CD14-positive monocyte (primary cell): ENCODE data around the gene CAND1. TPM values are rescaled to one million over a fixed set of nuclear protein-coding genes. Genes with fewer than 3 reads are reported as not detected.

ENCODE experiments used
- DNase-seq, 3 donors: peaks; one replicate each; pipeline ENCODE4 v3.0.0-alpha.2; 2011 to 2022
- H2AFZ ChIP-seq: 2 replicates; pipeline ENCODE4 v1.6.0; 2012; ENCODE audit warnings: mild to moderate bottlenecking, low read depth, low read length, inconsistent platforms; ENCODE audit not compliant: insufficient read depth, poor library complexity, severe bottlenecking
- H3K27ac ChIP-seq, 2 donors: 1 replicate in 1 of 2; 2 replicates in 1 of 2; pipeline ENCODE4 v1.5.1; 2012 to 2013; ENCODE audit warnings: low read length in 2 of 2, control low read depth in 1 of 2, inconsistent platforms in 1 of 2, low read depth in 1 of 2, mild to moderate bottlenecking in 1 of 2
- H3K27me3 ChIP-seq, 2 donors: one replicate each; pipeline versions ENCODE4 v1.6.0 to v1.6.1; 2011 to 2013; ENCODE audit warnings: low read length in 2 of 2; ENCODE audit not compliant: control insufficient read depth in 2 of 2, insufficient read depth in 2 of 2
- H3K36me3 ChIP-seq, 2 donors: replicated peaks in 1 of 2; 1 replicate in 1 of 2; 2 replicates in 1 of 2; pipeline versions ENCODE4 v1.5.1 to v1.6.1; 2012 to 2013; ENCODE audit warnings: low read length in 2 of 2, control low read depth in 1 of 2, inconsistent platforms in 1 of 2, mild to moderate bottlenecking in 1 of 2; ENCODE audit not compliant: insufficient read depth in 2 of 2, control insufficient read depth in 1 of 2
- H3K4me1 ChIP-seq, 2 donors: 1 replicate in 1 of 2; 2 replicates in 1 of 2; pipeline versions ENCODE4 v1.5.1 to v1.6.1; 2012 to 2013; ENCODE audit warnings: low read length in 2 of 2, control low read depth in 1 of 2, inconsistent platforms in 1 of 2, mild to moderate bottlenecking in 1 of 2, moderate library complexity in 1 of 2; ENCODE audit not compliant: insufficient read depth in 2 of 2, control insufficient read depth in 1 of 2
- H3K4me2 ChIP-seq: replicated peaks from 2 replicates; pipeline ENCODE3; 2012; ENCODE audit warnings: low read length, moderate library complexity, mild to moderate bottlenecking; ENCODE audit not compliant: poor library complexity, severe bottlenecking; ENCODE audit errors: extremely low read depth
- H3K4me3 ChIP-seq, 3 experiments: fragments of 200-600 bp in 1 of 3; sonication (generic) in 1 of 3; replicated peaks in 1 of 3; 1 replicate in 2 of 3; 2 replicates in 1 of 3; pipeline ENCODE4 v1.5.1; 2011 to 2013; ENCODE audit warnings: low read length in 3 of 3, mild to moderate bottlenecking in 3 of 3, control low read depth in 2 of 3, low read depth in 2 of 3, inconsistent platforms in 1 of 3, moderate library complexity in 1 of 3
- H3K79me2 ChIP-seq: 2 replicates; pipeline ENCODE4 v1.6.0; 2012; ENCODE audit warnings: mild to moderate bottlenecking, control low read depth, inconsistent platforms, low read length, moderate library complexity; ENCODE audit not compliant: insufficient read depth
- H3K9ac ChIP-seq: 2 replicates; pipeline ENCODE4 v1.6.0; 2017; ENCODE audit warnings: low read length, mild to moderate bottlenecking; ENCODE audit not compliant: insufficient read depth, poor library complexity, severe bottlenecking
- H3K9me3 ChIP-seq, 2 donors: replicated peaks in 1 of 2; 1 replicate in 1 of 2; 2 replicates in 1 of 2; pipeline versions ENCODE4 v1.5.1 to v1.6.1; 2012 to 2013; ENCODE audit warnings: low read length in 2 of 2, control low read depth in 1 of 2; ENCODE audit not compliant: control insufficient read depth in 1 of 2, insufficient read depth in 1 of 2
- H4K20me1 ChIP-seq: 2 replicates; pipeline ENCODE4 v1.6.0; 2012; ENCODE audit warnings: mild to moderate bottlenecking, low read length, control low read depth, moderate library complexity; ENCODE audit not compliant: insufficient read depth
- H3K27ac Mint-ChIP-seq, 7 donors: one replicate each; pipeline ENCODE4 v1.8.0; 2020; ENCODE audit warnings: mild to moderate bottlenecking in 7 of 7, mixed read lengths in 7 of 7, moderate library complexity in 6 of 7, inconsistent platforms in 2 of 7
- H3K27me3 Mint-ChIP-seq, 3 donors: one replicate each; pipeline ENCODE4 v1.8.0; 2021 to 2022; ENCODE audit warnings: low read depth in 3 of 3, mild to moderate bottlenecking in 3 of 3, mixed read lengths in 3 of 3, moderate library complexity in 3 of 3, inconsistent platforms in 1 of 3
- H3K36me3 Mint-ChIP-seq, 2 donors: one replicate each; pipeline ENCODE4 v1.8.0; 2020; ENCODE audit warnings: mixed read lengths in 2 of 2, inconsistent platforms in 1 of 2, mild to moderate bottlenecking in 1 of 2
- H3K4me1 Mint-ChIP-seq: one replicate; pipeline ENCODE4 v1.8.0; 2020; ENCODE audit warnings: mild to moderate bottlenecking, mixed read lengths
- H3K4me3 Mint-ChIP-seq, 2 donors: one replicate each; pipeline ENCODE4 v1.8.0; 2020; ENCODE audit warnings: mild to moderate bottlenecking in 2 of 2, mixed read lengths in 2 of 2, moderate library complexity in 1 of 2
- H3K9me3 Mint-ChIP-seq, 7 donors: one replicate each; pipeline ENCODE4 v1.8.0; 2020 to 2022; ENCODE audit warnings: mixed read lengths in 7 of 7, mild to moderate bottlenecking in 6 of 7, moderate library complexity in 6 of 7, inconsistent platforms in 2 of 7
- CTCF ChIP-seq: fragments of 200-600 bp; IDR thresholded peaks from one replicate; pipeline ENCODE4 v1.8.0; 2022; ENCODE audit warnings: antibody characterized with exemption, mild to moderate bottlenecking
- WGBS: methylation state at CpG from one replicate; pipeline ENCODE4 v1.1.5; 2013; ENCODE audit warnings: missing lambda C conversion rate; ENCODE audit not compliant: insufficient coverage; 5-methylcytosine and 5-hydroxymethylcytosine counted together
- intact Hi-C, 2 donors: fragments of 100-400 bp; cut with micrococcal nuclease; formaldehyde crosslinking; loops; one replicate each; pipeline versions ENCODE4 v1.15.0 to v1.15.1; 2023
- polyA plus RNA-seq, 3 donors: library from polyadenylated mRNA; depleted of rRNA in 1 of 3; unstranded in 2 of 3; stranded (reverse) in 1 of 3; fragments of 300-500 nt in 2 of 3; fragments of >200 nt in 1 of 3; fragmentation: Illumina TruSeq in 2 of 3; gene quantifications; 1 replicate in 2 of 3; 2 replicates in 1 of 3; pipeline ENCODE4 v1.2.3, GENCODE V29; 2012 to 2021

CAND1 gene
- polyA plus RNA-seq, 3 donors = 12.3 to 29.4 (median 20.9) TPM

DNA sequence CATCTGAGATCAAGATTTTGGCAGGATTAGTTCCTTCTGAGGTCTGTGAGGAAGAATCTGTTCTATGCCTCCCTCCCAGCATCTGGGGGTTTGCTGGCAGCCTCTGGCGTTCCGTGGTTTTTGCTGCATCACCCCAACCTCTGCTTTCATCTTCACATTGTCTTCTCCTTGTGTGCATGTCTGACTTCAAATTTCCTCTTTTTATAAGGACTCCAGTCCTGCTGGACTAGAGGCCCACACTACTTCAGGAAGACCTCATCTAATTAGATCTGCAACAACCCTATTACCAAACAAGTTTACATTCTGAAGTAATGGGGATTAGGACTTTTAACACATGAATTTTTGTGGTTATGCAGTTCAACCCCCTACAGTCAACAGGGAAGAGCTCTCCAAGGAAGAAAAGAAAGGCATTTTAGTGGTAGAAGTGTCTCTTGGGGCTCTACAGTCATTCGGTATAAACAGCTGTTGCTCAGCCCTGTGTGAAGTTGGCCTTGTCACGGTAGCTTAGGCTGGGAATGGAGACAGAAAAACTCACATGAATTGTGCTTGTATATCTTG is 89.7 kb downstream of the CAND1 start:
- peaks cover 0 to 1% (median 0%) of the 10 kb centered on the region in 3 donors for H3K27me3 Mint-ChIP-seq
- Histone ChIP-seq H4K20me1 (no peaks in the 10 kb centered on the region), H3K36me3 (no peaks in the 10 kb centered on the region), H3K27me3 (peaks cover 0 to 2% of the 10 kb centered on the region in 2 donors), H2AFZ (no peak overlapping the region), H3K4me1 (no peaks in the 10 kb centered on the region), H3K79me2 (no peaks in the 10 kb centered on the region), H3K9ac (no peak overlapping the region), H3K4me2 (no peak overlapping the region), H3K9me3 (peaks cover 0 to 4% of the 10 kb centered on the region in 2 donors), H3K4me3 (no peak overlapping the region), H3K27ac (no peak overlapping the region)
- intact Hi-C loops = loop anchor here (5.0 kb wide), 1 partner anchor 583 kb away; no protein-coding TSS in a partner anchor
- DNase-seq = no peak
- peaks cover 6% of the 10 kb centered on the region for H3K4me1 Mint-ChIP-seq
- H3K9me3 Mint-ChIP-seq = peaks cover 0 to 10% (median 3%) of the 10 kb centered on the region in 7 donors
- H3K4me3 Mint-ChIP-seq = no peak overlapping the region
- WGBS = 21% methylated on average over 3 of the region's 4 CpGs
- no peak overlapping the region for H3K27ac Mint-ChIP-seq
- no peak for TF ChIP-seq CTCF
- no peaks in the 10 kb centered on the region for H3K36me3 Mint-ChIP-seq

GRCh38 chr12:67362526-67362925 is 93.4 kb downstream of the CAND1 start:
- no peaks in the 10 kb centered on the region for H3K79me2 ChIP-seq
- Mint-ChIP-seq H3K4me1 (peaks cover 6% of the 10 kb centered on the region), H3K9me3 (peaks cover 0 to 10% (median 5%) of the 10 kb centered on the region in 7 donors), H3K27me3 (peaks cover 0 to 3% (median 0%) of the 10 kb centered on the region in 3 donors), H3K4me3 (no peak overlapping the region), H3K36me3 (no peaks in the 10 kb centered on the region), H3K27ac (peak overlapping the region in 1 of 7 donors; percentile 53)
- intact Hi-C loops = no loop called here
- DNase-seq = no peak
- WGBS = 65% methylated on average over 6 of the region's 6 CpGs
- H3K27ac ChIP-seq = no peak overlapping the region
- H3K4me1 ChIP-seq = no peaks in the 10 kb centered on the region
- H3K4me3 ChIP-seq = no peak overlapping the region
- H3K4me2 ChIP-seq = no peak overlapping the region
- H3K9me3 ChIP-seq = peaks cover 0 to 4% of the 10 kb centered on the region in 2 donors
- H4K20me1 ChIP-seq = no peaks in the 10 kb centered on the region
- H3K36me3 ChIP-seq = no peaks in the 10 kb centered on the region
- H2AFZ ChIP-seq = no peak overlapping the region
- H3K9ac ChIP-seq = no peak overlapping the region
- H3K27me3 ChIP-seq = no peaks in the 10 kb centered on the region
- TF ChIP-seq CTCF = no peak
